Stimulated activated CD8-positive, alpha-beta memory T cell treated with anti-CD3 and anti-CD28 coated beads, Interleukin-4, amount 100 ng/mL, for 24 hours (primary cell): ENCODE results near the gene ZEB2.

ENCODE experiments used
- DNase-seq: peaks from one replicate; pipeline ENCODE4 v3.0.0-alpha.2; 2020; ENCODE audit warnings: low read depth

ZEB2 gene

DNA sequence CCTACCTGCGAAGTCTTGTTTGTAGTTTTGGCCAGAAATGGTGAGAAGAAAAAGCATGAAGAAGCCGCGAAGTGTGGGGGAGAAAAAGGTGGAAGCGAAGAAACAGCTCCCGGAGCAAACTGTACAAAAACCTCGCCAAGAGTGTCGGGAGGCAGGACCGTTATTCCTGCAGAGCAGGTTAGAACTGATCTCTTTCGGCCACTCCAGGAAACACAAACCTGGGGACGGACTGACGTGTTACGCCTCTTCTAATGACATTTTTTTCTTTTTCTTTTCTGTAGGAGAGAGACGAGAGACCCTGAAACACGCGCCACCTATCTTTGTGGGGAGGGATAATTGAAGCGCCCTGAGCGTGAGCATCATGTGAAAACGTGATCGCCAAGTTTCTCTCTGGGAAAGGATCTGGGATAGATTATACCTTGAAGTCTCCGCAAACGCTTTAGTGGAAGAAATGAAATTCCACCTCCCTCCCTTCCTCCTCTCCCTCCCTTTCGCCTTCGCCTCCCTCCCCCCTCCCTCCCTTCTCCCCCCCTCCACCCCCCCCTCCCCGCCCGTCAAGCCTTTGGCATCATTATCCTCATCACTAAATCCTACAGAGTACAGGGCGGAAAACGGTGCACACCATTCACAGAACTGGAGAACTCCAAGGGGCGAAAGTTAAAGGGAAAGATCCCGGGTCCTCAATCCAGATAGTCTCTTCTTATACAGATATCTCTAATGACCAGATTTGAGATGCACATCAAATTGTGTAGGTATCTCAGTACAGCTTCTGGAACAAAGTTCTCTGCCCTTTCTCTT lies at the start of gene ZEB2:
ZEB2 (minus strand) TSS at position 186 of the 798 bp plus-strand sequence. CDS start 2,769 bp downstream, outside the sequence.
- no peak for DNase-seq

GRCh38 chr2:144567745-144568144 lies 47.8 kb upstream of the ZEB2 start:
- no peak for DNase-seq

GRCh38 chr2:144566448-144566847 lies 46.5 kb upstream of the ZEB2 start:
- no peak for DNase-seq

- no peak for DNase-seq
These were observed 40.3 kb upstream of the ZEB2 start for GRCh38 chr2:144560251-144560650.

DNA sequence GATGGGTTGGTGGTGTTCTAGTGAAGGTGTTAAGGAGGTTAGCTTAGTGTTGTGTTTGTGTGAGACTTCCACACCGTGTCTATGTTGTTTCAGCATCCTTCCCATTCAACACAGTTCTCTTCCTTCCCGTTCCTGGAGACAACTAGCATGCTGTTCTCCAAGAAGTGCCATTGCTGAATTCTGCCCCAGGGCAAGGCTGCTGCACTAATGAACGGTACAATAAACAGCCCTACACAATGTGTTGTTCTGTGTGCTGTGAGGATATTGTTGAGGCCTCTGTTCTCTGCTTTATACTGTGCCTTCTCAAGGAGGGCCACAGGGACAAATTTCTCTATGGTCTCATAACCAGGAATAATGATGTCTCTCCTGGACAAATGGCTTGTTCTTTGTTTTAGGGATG lies 39.8 kb upstream of the ZEB2 start:
- no peak for DNase-seq

DNA sequence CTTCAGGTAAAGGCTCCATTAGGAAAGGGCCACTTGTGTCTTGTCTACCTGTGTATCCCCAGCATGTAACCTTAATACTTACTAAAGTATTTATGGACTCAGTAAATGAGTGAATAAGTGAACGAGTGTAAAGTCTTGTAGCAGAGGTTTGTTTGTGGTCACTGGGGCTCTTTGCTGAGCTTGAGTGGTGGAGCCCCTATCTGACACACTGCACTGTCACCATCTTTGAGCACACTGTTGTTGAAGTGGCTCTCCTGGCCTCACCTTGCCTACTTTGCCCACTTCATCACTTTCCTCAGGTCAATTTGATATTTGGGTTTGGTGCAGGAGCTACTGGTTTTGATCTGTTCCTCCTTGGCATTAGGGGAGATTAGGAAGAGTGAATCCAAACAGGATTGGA lies 39.3 kb upstream of the ZEB2 start:
- DNase-seq = no peak

GRCh38 chr2:144554492-144555210 lies 34.7 kb upstream of the ZEB2 start:
- no peak for DNase-seq

- no peak for DNase-seq
These were observed 33.5 kb upstream of the ZEB2 start for GRCh38 chr2:144553379-144553778.

GRCh38 chr2:144552821-144553220 lies 32.9 kb upstream of the ZEB2 start:
- no peak for DNase-seq

GRCh38 chr2:144550911-144551310 lies 31.0 kb upstream of the ZEB2 start:
- no peak for DNase-seq

- no peak for DNase-seq
These were observed 30.2 kb upstream of the ZEB2 start for GRCh38 chr2:144550084-144550483.

GRCh38 chr2:144548532-144549191 lies 28.7 kb upstream of the ZEB2 start:
- no peak for DNase-seq

DNA sequence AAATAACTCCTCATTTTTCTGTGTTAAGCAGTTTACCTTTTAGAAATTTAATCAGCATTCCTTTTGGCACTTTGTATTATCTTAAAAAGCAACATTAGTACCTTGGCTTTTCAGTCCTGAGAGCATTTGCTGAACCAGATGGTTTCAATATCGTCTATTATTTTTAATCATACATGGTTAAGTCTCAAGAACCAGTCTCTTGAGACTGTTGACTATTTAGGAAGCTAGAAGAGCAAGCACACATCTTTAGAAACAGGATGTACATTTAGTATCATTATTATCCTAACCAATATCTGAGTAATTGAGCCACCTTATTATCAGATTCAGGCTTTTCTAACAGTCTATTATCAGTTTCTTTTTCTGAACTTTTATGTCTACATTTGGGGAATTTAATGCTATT lies 28.2 kb upstream of the ZEB2 start:
- DNase-seq = no peak

- DNase-seq = no peak
These were observed 27.6 kb upstream of the ZEB2 start for GRCh38 chr2:144547494-144547893.

DNA sequence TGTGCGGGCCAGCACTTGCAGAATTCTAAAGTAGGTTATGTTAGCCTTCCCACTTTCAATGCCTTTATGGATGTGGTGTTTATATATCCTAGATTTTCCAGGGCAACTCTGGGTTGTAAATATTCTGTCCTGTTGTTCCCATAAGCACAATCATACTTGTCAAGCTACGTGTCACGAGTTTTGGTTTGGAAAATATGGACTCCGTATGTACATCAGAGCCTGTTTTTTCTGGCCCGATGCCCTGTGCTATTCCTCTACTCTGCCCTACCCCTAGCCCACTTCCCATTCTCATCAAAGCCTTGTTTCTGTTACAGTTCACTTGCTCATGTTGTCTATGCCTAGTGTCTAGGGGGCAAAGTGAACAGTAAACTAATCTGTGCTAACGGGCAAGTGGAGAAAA lies 27.0 kb upstream of the ZEB2 start:
- DNase-seq = no peak

- DNase-seq = no peak
These were observed 25.9 kb upstream of the ZEB2 start for GRCh38 chr2:144545787-144546186.

- no peak for DNase-seq
These were observed 24.1 kb upstream of the ZEB2 start for GRCh38 chr2:144544053-144544452.

- DNase-seq = no peak
These were observed 21.5 kb upstream of the ZEB2 start for GRCh38 chr2:144541396-144541795.

DNA sequence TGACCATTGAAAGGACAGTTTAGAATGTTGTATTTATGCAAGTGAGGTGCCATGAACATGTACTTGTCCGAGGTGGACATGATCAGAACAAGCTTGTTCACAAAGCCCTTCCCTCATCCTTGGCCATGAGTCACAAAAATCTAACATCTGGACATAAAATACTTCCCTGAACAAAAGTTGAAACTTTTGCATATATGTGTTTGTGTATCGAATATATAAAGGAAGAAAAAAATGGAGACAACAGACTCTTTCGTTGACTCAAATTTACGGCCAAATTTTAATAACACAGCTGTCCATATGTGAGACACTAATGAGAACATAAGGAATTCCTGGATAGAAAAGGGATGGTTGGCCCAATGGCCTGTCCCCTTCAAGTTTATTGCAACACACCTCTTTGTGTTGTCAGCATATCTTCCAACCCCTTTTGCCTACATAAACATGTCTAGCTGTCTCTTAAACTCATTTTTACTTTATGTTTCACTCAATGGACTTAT lies 19.4 kb upstream of the ZEB2 start:
- no peak for DNase-seq

DNA sequence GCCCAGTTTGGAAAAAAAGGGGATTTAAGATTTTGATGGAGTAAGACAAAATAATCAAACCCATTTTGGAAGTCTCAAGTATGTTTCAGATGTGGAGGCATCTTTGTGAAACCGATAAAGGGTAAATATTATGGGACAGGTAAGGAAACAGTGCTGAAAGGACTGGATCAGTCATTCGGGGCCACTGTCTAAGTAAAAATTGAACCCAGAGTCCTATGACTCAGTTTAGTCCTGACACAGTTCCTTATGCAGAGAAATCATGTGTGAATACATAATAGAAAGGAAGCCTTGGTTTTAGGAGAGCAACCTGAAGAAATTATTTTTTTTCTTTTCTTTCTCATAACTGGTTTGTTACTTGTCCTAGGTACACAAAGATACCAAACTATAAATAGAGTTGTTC lies 15.4 kb upstream of the ZEB2 start:
- no peak for DNase-seq

GRCh38 chr2:144533221-144533620 lies 13.3 kb upstream of the ZEB2 start:
- no peak for DNase-seq

DNA sequence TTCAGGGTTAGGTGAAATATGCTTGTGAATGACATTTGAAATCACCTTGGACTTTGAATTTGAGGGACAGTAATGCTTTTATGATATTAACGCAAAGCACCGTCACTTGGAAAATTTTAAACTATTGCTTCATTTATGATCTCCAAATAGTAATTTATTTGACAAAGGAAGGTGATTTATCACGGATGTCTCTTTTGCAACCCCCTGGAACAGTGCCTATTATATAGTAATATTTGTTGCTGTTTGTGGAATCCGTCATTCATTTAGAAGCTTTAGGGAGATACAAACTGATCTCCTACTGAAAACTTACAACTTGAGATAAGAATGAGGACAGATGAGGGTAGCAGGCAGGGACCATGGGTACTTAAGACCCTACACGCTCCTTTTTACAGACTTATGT lies 10.7 kb upstream of the ZEB2 start:
- no peak for DNase-seq

GRCh38 chr2:144529841-144530240 lies 9.9 kb upstream of the ZEB2 start:
- DNase-seq = no peak
